ENCODE data around the gene C2CD2.

GRCh38 chr21:41885341-41886024 is 68.3 kb downstream of the C2CD2 start:
- TF ChIP-seq CTCF (optimal IDR thresholded peaks at IDR 0.05 in 1 of 3, IDR thresholded peaks at IDR 0.05 in 1 of 3, conservative IDR thresholded peaks at IDR 0.05 in 1 of 3; ENCODE audit: extremely low read depth in 1 of 3, insufficient read depth in 2 of 3, low read length in 3 of 3) (no peak), EZH2 (IDR thresholded peaks at IDR 0.05; ENCODE audit: low read length) (no peak)
